NCI-H1092 (cell line): ENCODE results near the gene ATP8A2.

Source experiments
- DNase-seq: peaks from one replicate; lab custom pipeline; 2025; lab: John Stamatoyannopoulos, UW

Gene ATP8A2

DNA sequence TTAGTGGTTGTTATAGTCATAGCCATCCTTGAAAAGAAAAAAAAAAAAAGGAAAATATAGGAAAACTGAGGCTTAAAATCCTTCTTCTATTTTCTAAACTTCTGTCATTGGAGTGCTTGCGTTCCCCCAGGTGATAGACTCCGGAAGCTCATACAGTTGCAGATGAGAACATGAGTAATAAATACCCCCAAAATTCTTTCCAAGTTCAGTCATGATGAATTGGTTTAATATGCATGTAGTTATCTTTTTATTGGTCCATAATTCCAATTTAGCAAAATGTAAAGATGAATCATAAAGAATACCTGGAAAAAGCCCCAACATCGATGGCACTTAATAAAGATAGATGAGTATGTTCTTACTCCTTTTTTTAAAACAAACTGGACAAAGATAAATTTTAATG lies 487.8 kb downstream of the ATP8A2 start:
- no peak for DNase-seq

DNA sequence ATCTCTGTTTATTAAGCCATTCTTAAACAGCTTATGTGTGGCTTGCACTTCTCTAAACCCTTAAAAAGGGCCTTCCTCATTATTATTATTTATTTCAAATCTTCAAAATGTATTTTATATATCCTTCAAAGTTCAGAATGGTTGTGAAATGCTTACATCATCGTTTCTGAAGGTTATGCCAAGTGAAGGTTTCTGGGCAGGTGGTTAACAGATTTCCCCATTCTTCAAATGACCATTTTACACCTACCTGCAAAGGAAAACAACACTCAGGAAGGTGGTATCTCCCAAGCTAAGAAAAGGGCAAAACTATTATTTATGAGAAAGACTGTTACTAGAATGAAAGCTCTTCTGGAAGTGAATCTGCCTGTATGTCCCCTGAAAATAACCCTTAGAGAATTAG lies 488.5 kb downstream of the ATP8A2 start:
- no peak for DNase-seq

GRCh38 chr13:25860862-25861261 lies 489.1 kb downstream of the ATP8A2 start:
- no peak for DNase-seq

- DNase-seq: no peak
These were observed 490.4 kb downstream of the ATP8A2 start for GRCh38 chr13:25862156-25862555.

DNA sequence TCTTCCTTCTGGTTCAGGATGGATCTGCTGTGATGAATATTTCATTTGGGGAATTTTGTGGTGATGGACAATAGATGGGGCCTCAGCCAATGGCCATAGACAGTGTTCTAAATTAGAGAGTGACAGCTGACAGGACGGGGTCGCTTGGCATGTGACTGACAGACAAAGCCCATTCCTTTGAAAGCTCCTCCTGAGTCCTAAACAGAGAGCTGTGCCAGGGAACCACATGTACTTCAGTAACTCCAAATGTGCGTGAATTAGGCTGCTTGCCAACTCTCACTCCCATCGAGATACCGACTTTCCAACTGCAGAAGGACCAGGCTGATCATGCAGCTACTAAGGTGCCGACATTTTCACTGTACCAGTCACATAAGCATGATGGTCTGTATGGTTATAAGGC lies 492.3 kb downstream of the ATP8A2 start:
- DNase-seq: no peak

- DNase-seq: no peak
These were observed 493.2 kb downstream of the ATP8A2 start for GRCh38 chr13:25864936-25865335.

DNA sequence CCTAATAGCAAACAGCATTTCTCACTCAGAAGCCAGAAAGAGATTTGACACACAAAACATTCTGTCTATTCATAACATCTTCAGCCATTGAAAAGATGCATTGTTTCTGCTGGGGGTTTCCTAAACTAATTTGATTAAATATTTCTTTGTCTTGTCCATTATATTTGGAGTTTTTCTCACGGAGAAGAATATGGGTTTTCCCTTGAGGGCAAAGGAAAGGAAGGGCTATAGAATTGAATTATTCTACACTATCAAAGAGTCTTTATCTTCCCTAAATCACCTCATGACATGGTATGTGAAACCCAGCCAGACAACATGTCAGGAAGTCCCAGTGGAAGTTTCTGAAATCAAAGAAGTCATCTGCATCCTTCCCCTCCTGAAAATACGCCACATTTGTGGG lies 493.6 kb downstream of the ATP8A2 start:
- no peak for DNase-seq

DNA sequence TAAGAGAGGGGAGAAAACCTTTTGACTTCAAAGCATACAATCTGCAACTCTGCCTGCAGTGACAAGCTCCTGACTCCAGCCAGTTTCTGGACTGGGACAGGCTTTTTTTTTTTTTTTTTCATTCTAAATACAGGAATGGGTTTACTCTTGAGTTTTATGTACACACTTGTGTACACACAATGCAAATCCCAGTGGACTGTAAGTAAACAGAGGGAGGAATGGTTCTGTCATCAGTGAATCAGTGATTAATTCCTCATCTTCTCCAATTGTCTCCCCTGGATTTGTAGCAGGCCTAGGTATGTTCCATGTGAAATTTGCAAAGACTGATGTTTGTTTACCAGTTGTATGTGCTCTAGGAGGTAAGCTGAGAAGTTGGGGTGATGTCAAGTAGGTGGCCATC lies 495.3 kb downstream of the ATP8A2 start:
- DNase-seq: no peak

DNA sequence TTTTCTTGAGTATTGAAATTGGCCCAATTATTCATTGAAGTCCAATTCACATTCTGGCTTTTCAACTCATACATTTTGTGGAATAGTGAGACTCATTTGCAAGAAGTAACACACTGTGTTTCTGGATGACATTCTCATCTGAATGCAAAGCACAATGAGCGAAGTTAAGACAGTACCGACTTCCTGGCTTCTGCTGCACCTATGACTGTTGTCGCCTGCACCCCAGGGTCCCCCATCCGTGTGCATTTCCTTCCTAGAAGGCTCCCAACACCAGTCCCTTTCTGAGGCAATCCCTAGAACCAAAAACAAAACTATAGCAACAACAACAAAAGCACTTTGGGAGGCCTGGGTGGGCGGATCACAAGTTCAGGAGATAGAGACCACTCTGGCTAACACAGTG lies 496.7 kb downstream of the ATP8A2 start:
- no peak for DNase-seq

DNA sequence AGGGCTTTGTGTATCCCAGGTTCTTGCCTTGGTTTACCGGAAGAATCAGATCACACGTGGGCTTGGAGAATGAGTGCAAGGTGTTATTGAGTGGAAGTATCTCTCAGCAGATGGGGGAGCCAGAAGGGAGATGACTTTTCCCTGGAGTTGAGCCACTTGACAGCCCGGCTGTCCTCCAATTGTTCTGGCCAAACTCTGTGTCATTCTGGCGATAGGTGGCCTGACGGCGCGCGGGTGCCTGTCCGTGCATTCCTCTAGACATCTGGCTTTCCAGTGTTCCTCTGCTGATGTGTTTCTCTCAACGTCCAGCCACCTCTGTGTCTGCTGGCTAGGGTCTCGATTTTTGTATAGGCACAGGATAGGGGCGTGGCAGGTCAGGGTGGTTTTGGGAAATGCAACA lies 498.2 kb downstream of the ATP8A2 start:
- no peak for DNase-seq

DNA sequence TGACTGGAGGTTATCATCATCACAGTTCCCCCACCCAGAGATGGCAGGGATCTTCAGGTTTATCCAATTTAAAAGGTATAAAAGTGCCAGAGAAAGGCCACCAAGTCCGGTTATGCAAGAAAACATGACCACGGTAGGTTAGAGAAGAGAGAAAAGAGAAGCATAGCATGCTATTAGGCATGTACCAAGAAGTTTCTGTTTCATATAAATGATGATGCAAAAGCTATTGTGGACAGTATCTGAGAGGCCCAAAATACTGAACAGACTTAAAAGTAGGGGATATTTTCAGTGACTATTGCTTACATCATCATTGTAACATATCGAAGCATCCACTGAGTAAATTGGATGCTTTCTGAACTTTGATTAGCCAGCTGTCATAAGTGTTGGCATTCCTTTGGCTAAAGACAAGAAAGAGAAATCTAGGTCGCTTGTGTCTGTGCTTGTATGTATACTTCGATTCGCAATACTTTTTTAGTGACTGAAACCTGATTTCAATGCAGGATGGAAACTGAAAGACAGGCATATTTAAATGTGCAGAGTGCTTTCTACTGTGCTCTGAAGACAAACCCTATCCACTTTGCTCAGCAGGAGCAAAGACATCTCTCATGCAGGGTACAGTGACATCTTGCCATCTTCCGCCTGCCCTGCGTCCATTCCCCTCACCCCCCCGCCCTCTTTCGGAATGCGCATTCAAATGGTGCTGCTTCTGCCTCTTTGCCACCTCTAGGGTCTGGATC lies 499.8 kb downstream of the ATP8A2 start:
- no peak for DNase-seq

DNA sequence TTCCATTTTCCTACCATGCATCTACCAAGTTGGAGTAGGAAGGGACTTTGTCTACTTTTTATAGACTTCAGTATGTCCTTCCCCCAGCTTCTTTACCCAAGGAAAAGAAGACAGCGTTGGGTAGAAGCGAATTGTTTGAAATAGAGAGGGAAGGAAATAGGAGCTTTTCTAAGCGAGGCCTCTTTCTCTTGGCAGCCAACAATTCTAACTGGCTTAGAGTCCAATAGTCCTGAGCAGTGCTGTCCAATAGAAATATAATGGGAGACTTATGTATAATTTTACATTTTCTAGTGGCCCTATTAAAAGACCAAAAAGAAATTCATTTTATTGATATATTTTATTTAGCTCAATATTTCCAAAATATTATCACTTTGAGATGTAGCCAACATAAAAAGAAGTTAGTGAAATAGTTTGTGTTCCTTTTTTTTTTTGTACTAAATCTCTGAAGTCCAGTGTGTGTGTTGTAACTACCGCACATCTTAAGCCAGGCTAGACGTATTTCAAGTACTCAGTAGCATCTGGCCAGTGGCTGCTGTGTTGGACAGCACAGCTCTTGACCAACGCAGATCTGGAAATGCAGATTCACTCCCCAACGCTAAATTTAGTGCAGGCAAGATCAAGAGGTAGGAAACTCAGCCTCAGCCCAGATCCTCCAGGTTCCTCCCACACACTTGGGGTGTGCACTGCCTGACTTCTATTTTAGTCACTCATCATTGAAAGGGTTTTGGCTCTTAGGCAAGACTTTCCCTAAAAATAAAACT lies 500.9 kb downstream of the ATP8A2 start:
- DNase-seq: no peak

DNA sequence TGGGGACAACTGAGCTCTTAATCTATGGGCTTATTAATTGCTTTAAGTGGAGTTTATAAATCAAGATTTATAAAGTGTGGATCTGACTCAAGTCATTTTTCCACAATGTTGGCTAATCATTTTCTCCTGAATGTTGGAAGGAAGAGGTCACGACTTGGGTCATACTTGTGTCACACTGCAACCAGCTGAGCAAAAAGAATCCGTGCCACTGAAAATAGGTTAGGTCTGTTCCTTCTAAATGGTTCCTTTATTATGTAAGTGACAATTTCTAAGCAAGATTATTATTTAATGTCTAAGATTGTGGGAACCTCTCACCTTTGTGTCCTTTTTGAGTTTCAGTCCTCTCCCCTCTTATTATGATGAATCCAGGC lies 501.5 kb downstream of the ATP8A2 start:
- no peak for DNase-seq

DNA sequence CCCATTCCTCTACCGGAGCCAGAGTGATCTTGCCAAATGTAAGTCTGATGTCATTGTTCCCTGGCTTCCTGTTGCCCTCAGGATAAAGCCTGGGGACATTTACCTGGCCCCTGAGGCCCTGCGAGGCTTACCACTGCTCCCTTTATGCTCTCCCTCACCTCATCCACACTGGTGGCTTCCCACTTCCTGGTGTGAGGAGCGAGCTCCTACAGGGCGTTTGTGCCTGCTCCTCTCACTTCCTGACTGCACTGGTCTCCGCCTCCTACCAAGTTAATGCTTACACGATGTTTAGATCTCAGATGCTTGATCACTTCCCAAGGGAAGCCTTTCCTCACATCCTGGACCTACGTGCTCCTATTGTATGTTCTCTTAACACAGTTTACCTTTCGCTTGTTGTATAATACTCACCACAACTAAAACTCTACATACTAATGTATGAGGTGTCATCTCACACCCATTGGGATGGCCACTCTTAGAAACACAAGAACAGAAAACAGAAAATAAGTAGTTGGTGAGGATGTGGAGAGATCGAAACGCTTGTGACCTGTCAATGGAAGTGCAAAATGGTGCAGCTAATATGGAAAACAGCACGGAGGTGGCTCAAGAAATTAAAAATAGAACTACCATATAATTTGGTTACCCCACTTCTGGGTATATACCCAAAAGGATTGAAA lies 502.4 kb downstream of the ATP8A2 start:
- DNase-seq: no peak

GRCh38 chr13:25874907-25875306 lies 503.1 kb downstream of the ATP8A2 start:
- DNase-seq: no peak

DNA sequence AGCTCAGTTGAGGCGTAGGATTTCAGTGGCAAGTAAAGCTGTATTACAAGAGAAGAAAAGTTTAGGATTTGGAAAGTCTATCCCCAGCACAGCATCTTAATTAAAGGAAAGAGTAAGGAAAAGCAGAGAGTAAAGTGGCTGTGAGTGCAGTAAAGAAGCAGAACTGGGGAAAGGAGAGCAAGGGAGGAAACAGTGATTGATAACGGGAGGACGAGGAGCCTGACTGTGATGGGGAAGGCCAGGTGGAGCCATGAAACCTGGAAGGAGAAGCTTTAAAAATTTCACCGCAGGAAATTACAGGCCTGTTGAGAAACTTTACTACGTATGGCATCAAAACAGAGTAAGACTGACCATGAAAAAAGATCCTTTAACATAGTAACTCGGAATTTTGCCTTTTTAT lies 504.5 kb downstream of the ATP8A2 start:
- no peak for DNase-seq

- no peak for DNase-seq
These were observed 507.7 kb downstream of the ATP8A2 start for GRCh38 chr13:25879466-25879865.

- no peak for DNase-seq
These were observed 509.6 kb downstream of the ATP8A2 start for GRCh38 chr13:25881136-25881926.

DNA sequence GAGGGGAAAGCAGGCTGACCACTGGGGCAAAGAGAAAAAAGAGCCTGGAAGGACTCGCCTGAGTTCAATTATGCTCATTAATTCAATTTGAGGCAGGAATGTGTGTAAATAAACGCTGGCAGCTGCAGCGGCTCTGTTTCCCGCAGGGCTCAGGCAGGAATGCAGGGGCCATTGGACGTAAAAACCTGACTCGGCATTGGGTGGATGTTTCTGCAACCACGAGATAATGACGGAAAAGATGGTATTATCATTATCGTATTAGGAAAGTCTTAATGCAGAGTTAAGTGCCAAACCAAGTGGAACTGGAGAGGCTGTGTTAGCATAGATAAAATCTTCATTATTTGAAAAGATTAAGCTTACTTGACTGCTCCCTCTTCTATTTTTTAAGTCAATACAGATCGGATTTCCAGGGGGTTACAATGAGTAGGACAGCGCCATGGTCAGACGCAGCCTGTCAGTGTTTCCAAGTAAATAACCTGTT lies 510.2 kb downstream of the ATP8A2 start:
- peak; percentile 69 for DNase-seq

DNA sequence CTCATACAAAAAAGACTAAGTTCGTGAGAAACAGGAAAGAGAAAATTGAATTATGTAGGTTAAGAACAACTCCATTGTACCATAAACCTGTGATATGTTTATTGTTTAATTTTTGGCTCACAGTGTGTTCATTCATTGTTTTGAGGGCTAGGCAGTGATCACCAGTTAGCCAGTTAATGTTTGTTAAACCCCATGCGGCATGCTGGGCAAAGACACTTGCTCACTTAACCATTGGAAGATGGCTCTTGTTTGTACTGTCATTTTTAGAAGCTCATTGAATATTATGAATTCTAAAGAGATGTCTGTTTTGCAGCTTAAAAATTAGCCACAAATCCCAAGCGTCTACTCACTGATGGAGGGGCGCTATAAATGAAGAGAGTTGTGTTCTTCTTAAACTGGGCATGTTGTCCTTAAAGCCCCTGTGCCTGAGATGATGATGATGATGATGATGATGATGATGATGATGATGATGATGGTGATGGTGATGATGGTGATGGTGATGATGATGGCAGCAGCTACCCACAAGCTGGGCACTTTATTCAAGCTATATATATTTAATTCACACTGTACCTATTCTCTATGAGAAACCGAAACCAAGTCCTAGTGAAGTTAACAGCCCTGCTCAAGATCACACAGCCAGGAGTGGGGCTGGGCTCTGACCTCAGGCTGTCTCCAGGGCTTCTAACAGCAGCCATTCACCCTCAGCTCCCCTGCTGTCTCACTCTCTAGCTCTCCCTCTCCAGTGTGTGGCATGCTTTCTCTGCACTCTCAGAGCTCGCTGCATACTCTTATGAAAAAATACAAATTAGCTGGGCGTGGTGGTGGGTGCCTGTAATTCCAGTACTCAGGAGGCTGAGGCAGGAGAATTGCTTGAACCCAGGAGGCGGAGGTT lies 510.9 kb downstream of the ATP8A2 start:
- DNase-seq: peak; percentile 33

- DNase-seq: no peak
These were observed 513.6 kb downstream of the ATP8A2 start for GRCh38 chr13:25885418-25885817.
